Transverse colon (tissue), 4 donors: ENCODE results near the gene NPAS3.

Source experiments
- EP300 ChIP-seq: sonication (generic); formaldehyde crosslinking; IDR thresholded peaks from one replicate; pipeline ENCODE4 v1.6.1; 2017; ENCODE audit warnings: antibody characterized with exemption, low read depth
- POLR2A ChIP-seq: fragments of 450-650 bp; IDR thresholded peaks from one replicate; pipeline ENCODE4 v1.6.1; 2016; ENCODE audit warnings: antibody characterized with exemption, mild to moderate bottlenecking, moderate library complexity
- POLR2AphosphoS5 ChIP-seq, 3 donors: sonication (generic); formaldehyde crosslinking; IDR thresholded peaks; one replicate each; pipeline ENCODE4 v1.6.1; 2016; ENCODE audit warnings: antibody characterized with exemption in 3 of 3
- TF ChIP-seq, protein P1 (sequence below), 5 experiments: fragments of 200-600 bp in 3 of 5; fragments of 450-650 bp in 2 of 5; sonication (generic) in 3 of 5; IDR thresholded peaks; 1 replicate in 2 of 5; 2 replicates in 3 of 5; pipeline ENCODE4 v1.5.1; 2016 to 2017; ENCODE audit warnings: antibody characterized with exemption in 5 of 5, inconsistent platforms in 3 of 5, mild to moderate bottlenecking in 2 of 5, moderate library complexity in 1 of 5

DNA sequence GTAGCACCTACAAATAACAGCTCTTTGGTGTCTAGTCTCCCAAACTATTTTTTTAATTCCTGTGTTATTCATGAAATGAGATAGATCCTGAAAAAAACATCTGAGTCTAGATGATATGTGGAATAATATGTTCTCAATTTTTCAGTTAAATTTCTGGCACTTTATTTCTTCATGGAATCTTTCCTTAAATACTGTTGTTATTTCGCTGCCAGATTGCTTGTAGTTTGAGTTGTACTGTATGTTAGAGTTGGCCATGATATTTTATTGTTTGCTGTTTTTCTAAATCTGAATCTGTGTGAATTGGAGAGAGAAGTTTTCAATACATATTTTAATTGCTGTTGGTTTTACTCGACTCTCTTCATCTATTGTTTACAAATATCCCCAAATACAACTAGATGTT lies 511.7 kb downstream of the NPAS3 start:
- TF ChIP-seq POLR2AphosphoS5 (IDR thresholded peaks at IDR 0.05): no peak
- TF ChIP-seq, protein P1, sequence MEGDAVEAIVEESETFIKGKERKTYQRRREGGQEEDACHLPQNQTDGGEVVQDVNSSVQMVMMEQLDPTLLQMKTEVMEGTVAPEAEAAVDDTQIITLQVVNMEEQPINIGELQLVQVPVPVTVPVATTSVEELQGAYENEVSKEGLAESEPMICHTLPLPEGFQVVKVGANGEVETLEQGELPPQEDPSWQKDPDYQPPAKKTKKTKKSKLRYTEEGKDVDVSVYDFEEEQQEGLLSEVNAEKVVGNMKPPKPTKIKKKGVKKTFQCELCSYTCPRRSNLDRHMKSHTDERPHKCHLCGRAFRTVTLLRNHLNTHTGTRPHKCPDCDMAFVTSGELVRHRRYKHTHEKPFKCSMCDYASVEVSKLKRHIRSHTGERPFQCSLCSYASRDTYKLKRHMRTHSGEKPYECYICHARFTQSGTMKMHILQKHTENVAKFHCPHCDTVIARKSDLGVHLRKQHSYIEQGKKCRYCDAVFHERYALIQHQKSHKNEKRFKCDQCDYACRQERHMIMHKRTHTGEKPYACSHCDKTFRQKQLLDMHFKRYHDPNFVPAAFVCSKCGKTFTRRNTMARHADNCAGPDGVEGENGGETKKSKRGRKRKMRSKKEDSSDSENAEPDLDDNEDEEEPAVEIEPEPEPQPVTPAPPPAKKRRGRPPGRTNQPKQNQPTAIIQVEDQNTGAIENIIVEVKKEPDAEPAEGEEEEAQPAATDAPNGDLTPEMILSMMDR (IDR thresholded peaks at IDR 0.05): no peak
- TF ChIP-seq POLR2A: no peak
- no peak for TF ChIP-seq EP300
